AG09319 (cell line): ENCODE results near the gene LUM.
A peak's percentile ranks its signal among the peaks of the same experiment; 100 is the strongest.

Experiments used
- DNase-seq: peaks from one replicate; pipeline ENCODE4 v3.0.0-alpha.2; 2010; ENCODE audit warnings: low read depth; ENCODE audit errors: extremely low read depth
- TF ChIP-seq, protein P1 (sequence below): IDR thresholded peaks from 2 replicates; pipeline ENCODE4 v1.5.1; 2011; ENCODE audit warnings: low read depth, mild to moderate bottlenecking, inconsistent platforms, low read length, moderate library complexity

LUM gene, protein sequence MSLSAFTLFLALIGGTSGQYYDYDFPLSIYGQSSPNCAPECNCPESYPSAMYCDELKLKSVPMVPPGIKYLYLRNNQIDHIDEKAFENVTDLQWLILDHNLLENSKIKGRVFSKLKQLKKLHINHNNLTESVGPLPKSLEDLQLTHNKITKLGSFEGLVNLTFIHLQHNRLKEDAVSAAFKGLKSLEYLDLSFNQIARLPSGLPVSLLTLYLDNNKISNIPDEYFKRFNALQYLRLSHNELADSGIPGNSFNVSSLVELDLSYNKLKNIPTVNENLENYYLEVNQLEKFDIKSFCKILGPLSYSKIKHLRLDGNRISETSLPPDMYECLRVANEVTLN

DNA sequence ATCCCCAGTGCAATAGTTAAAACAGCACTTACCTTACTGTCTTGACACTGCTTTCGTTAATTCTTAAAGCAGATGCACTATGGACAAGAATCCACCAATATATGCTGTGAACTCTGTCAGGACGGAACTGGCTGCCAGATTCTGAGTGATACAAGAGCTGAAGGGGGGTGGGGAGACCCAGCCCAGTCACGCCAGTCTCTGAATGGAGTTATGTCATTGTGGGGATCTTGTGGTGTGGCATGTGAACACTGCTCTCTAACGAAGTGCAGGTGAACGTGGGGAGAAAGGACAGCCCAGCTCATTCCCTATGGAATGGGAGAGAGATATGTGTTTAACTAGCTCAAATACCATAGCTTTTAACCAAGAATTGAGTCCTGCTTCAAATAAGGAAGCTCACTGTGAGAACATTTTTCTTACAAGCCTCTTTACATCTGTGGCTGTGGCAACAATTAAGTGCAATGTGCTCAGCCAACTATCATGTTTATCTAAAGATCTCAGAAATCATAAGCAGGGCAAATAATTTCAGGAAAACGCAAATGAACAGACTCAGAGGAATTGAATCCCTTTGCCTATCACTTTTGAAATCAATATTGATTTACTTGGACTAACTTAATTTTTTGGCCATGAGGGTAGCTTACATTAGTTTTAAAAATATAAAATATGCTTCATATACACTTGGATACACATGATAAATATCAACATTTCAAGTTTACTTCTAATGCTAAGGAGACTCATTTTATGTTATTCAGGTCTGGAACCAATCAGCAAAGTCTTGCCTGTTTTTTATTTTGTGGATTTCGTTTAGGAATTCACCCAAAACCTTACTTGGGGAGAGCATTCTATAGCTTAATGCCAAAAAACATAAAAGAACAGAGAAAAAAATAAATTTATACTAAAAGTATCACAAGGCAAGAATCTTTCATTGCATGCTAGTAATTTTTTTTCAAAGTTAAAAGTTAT lies at the start of gene LUM:
Gene LUM (minus strand): TSS at position 129 of the 960 bp plus-strand sequence. CDS start 2,515 bp downstream, outside the sequence.
- TF ChIP-seq, protein P1, sequence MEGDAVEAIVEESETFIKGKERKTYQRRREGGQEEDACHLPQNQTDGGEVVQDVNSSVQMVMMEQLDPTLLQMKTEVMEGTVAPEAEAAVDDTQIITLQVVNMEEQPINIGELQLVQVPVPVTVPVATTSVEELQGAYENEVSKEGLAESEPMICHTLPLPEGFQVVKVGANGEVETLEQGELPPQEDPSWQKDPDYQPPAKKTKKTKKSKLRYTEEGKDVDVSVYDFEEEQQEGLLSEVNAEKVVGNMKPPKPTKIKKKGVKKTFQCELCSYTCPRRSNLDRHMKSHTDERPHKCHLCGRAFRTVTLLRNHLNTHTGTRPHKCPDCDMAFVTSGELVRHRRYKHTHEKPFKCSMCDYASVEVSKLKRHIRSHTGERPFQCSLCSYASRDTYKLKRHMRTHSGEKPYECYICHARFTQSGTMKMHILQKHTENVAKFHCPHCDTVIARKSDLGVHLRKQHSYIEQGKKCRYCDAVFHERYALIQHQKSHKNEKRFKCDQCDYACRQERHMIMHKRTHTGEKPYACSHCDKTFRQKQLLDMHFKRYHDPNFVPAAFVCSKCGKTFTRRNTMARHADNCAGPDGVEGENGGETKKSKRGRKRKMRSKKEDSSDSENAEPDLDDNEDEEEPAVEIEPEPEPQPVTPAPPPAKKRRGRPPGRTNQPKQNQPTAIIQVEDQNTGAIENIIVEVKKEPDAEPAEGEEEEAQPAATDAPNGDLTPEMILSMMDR, result no peak
- DNase-seq, result peak; percentile 64

DNA sequence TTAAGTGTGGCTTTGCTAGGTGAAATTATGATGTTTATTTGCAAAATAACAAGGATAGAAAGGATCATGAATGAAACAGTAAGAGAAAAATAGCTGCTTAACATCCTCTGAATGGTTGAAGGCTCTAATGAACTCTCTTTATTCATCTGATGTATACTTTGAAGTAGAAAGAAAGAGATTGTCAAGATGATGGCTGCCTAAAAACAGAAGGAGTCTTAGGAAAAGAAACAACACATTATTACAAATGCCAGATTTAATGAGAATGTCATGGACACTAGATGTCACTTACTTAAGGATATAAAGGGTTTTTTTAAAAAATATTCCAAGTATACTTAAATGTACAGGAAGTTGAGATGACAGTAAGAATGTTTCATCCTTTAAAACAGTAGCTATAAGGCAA lies 49.7 kb upstream of the LUM start:
- no peak for DNase-seq
- TF ChIP-seq, protein P1, result no peak

DNA sequence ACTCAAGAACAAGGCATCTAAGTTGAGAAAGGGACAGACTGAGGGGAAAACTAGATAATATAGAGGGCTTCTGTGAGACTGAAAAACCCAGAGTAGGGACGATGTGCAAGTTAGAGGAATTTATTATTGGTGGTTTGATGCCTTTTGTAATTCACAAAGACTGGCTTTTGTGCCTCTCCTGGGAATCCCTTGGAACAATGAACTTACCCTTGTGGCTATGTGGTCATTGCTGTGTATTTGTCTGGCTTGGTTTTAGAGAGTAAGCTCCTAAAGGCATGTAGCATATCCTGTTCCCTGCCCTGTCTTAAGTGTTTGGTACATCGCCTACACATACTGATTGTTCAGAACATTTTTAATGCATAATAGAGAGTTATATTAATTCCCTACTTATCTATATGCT lies 44.7 kb upstream of the LUM start:
- no peak for DNase-seq
- TF ChIP-seq, protein P1, result no peak

DNA sequence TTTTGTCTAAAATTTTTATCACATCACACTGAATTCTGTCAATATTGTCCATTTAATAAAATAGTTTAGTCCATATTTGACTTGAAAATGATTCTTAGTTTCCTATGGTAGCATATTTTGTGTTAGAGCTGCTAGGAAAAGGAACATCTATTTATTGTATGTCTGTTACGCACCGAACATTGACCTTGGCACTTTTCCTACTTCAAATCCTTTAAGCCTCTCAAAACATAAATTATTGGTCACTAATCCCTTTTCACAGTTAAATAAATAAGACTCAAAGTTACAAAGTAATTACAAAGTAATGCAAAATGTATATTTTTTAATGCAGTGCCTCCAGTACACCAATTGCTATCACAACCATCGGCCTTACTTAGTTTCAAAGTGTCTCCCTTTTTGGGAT lies 42.8 kb upstream of the LUM start:
- TF ChIP-seq, protein P1, result no peak
- DNase-seq, result no peak

DNA sequence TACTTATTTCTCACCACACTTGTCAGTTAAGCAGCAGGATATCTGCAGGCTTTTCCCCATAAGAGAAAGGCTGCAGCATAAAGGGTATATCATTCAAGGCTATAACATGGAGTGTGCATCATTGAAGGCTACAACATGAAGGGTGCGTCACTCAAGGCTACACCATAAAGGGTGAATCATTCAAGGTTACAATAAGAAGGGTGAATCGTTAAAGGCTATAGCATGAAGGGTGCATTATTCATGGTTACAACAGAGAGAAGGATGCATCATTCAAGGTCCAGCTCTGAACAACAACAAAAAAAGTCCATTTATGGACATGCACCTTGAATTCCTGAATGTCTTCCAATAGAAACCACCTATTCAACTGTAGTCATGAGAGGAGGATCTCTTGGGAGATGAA lies 32.8 kb upstream of the LUM start:
- DNase-seq, result no peak
- TF ChIP-seq, protein P1, result no peak

DNA sequence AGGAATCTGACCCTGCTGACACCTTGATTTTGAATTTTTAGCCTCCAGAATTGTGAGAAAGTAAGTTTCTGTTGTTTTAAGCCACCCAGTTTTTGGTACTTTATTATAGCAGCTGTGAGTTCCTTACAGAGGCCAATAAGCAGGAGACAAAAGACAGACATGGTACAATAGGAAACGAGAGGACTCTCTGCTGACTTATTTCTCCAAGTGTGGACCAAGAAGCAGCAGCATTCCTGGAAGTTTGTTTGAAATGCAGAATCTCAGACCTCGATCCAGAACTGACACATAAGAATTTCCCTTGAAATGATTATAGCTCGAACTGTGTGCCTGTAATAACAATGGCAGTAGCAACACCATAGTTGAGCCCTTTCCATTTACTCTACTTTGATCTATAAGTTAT lies 31.9 kb upstream of the LUM start:
- DNase-seq, result no peak
- TF ChIP-seq, protein P1, result no peak

DNA sequence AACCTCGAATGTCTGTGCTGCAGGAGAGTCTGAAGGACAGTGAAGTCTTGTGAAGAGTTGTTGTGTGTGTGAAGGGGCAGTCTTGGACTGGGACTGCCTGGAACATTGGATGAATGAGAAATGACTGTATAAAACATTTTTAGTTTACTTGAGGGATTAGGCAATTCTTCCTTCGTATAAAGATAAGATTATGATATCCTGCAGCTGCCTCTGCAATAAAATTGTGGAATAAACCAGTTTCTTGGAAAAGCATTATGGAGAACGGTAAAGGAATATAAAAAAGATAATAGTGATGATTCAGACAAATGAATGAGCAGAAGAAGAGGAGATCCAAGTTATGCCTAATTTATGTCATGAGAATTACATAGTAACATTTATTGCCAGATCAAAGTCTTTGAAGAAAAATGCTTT lies 30.9 kb upstream of the LUM start:
- DNase-seq, result no peak
- TF ChIP-seq, protein P1, result no peak
